Measurements from ENCODE around the gene SLC45A3. TPM values are rescaled to one million over a fixed set of nuclear protein-coding genes. Genes with fewer than 3 reads are reported as not detected.

The SLC45A3 gene
- total RNA-seq, 1 experiment from 2014 or later = 16.7 TPM

GRCh38 chr1:205687242-205687641 is 6.9 kb upstream of the SLC45A3 start:
- no peak for DNase-seq
- Histone ChIP-seq H3K23me2 (ENCODE audit: insufficient read length, low read depth, low read length, poor library complexity, severe bottlenecking) (no peaks in the 10 kb centered on the region), H3K4me2 (ENCODE audit: insufficient read depth, insufficient read length, low read length) (no peak overlapping the region), H3K9me3 (ENCODE audit: control insufficient read depth, low read depth, low read length) (no peaks in the 10 kb centered on the region), H3K4ac (ENCODE audit: low read depth, low read length) (no peak overlapping the region), H3K18ac (ENCODE audit: insufficient read length, low read depth, low read length) (peak overlapping the region; percentile 68), H3K27me3 (ENCODE audit: insufficient read depth, low read length) (no peaks in the 10 kb centered on the region), H3K56ac (ENCODE audit: insufficient read length, low read depth, low read length) (no peak overlapping the region), H3T11ph (ENCODE audit: low read length) (no peak overlapping the region), H3K9ac (ENCODE audit: extremely low read depth, insufficient read length, low read length) (no peak overlapping the region), H4K20me1 (ENCODE audit: control insufficient read depth, insufficient read depth, insufficient read length) (no peaks in the 10 kb centered on the region), H3K14ac (ENCODE audit: insufficient read depth, low read length) (no peak overlapping the region), H3K79me1 (ENCODE audit: insufficient read depth, low read depth, low read length, poor library complexity, severe bottlenecking) (no peaks in the 10 kb centered on the region), H2BK12ac (ENCODE audit: insufficient read length, low read depth, low read length) (no peak overlapping the region), H4K8ac (replicated peaks; ENCODE audit: insufficient read length, low read depth, low read length) (no peak overlapping the region), H3K79me2 (ENCODE audit: insufficient read depth, low read length) (no peaks in the 10 kb centered on the region), H2AFZ (ENCODE audit: low read length) (no peak overlapping the region), H2BK20ac (ENCODE audit: low read depth, low read length, poor library complexity, severe bottlenecking) (no peak overlapping the region), H2BK120ac (ENCODE audit: low read depth, low read length, poor library complexity, severe bottlenecking) (no peak overlapping the region), H4K91ac (ENCODE audit: insufficient read length, low read depth, low read length) (no peak overlapping the region), H3K27ac (ENCODE audit: insufficient read length, low read depth, low read length) (no peak overlapping the region), H2AK5ac (ENCODE audit: insufficient read length, low read length) (no peak overlapping the region), H3K23ac (ENCODE audit: insufficient read length, low read depth, low read length) (no peak overlapping the region), H2BK5ac (ENCODE audit: insufficient read length, low read length) (no peak overlapping the region), H3K4me1 (ENCODE audit: insufficient read depth, low read length) (peaks cover 4% of the 10 kb centered on the region; the same call in 1 of the 2 replicates), H4K5ac (ENCODE audit: insufficient read length, low read depth, low read length) (no peak overlapping the region), H2BK15ac (ENCODE audit: low read depth, low read length) (no peak overlapping the region)
- Mint-ChIP-seq H3K9me3 (no peaks in the 10 kb centered on the region), H3K27me3 (ENCODE audit: low read depth) (peaks cover 5% of the 10 kb centered on the region), H3K4me3 (peak overlapping the region in 1 of 2 experiments; percentile 6; a peak in 1 of 5 replicates), H3K27ac (peak overlapping the region in 2 of 3 experiments; percentile 6 to 13; a peak in 3 of 7 replicates), H3K4me1 (peaks cover 30 to 39% of the 10 kb centered on the region in 2 experiments), H3K36me3 (ENCODE audit: insufficient read depth in 1 of 3, low read depth in 3 of 3) (no peaks in the 10 kb centered on the region)
- WGBS (ENCODE audit: extremely low coverage, insufficient read length, low lambda C conversion rate) = no CpG with 5 or more reads among the region's 2 CpGs
- TF ChIP-seq CTCF (conservative IDR thresholded peaks at IDR 0.05) = no peak
